Fibroblast of lung (primary cell): ENCODE measurements around the gene ABI3. TPM values are rescaled to one million over a fixed set of nuclear protein-coding genes. Genes with fewer than 3 reads are reported as not detected.

Source experiments
- DNase-seq, 2 donors: peaks; one replicate each; pipeline versions ENCODE4 v3.0.0 to v3.0.0-alpha.2; 2010; ENCODE audit warnings: low read depth in 2 of 2
- H2AFZ ChIP-seq: 2 replicates; pipeline ENCODE4 v1.5.1; 2012; ENCODE audit warnings: low read length, control low read depth, inconsistent platforms
- H3K27ac ChIP-seq: 2 replicates; pipeline ENCODE4 v1.5.1; 2011; ENCODE audit warnings: low read length, control low read depth; ENCODE audit not compliant: insufficient read depth
- H3K27me3 ChIP-seq: 2 replicates; pipeline ENCODE4 v1.5.1; 2011; ENCODE audit warnings: mild to moderate bottlenecking, low read length; ENCODE audit not compliant: control insufficient read depth, insufficient read depth
- H3K36me3 ChIP-seq: 2 replicates; pipeline ENCODE4 v1.5.1; 2011; ENCODE audit warnings: low read length; ENCODE audit not compliant: control insufficient read depth, insufficient read depth
- H3K4me1 ChIP-seq: 2 replicates; pipeline ENCODE4 v1.5.1; 2011; ENCODE audit warnings: low read length; ENCODE audit not compliant: control insufficient read depth, insufficient read depth; ENCODE audit errors: extremely low read depth
- H3K4me2 ChIP-seq: 2 replicates; pipeline ENCODE4 v1.5.1; 2011; ENCODE audit warnings: low read length, control low read depth; ENCODE audit not compliant: insufficient read depth; ENCODE audit errors: extremely low read depth
- H3K4me3 ChIP-seq, 4 experiments: fragments of 200-600 bp in 1 of 4; sonication (generic) in 1 of 4; replicated peaks in 1 of 4; 2 replicates each; pipeline ENCODE4 v1.5.1; 2011 to 2016; ENCODE audit warnings: low read length in 4 of 4, low read depth in 3 of 4, mild to moderate bottlenecking in 3 of 4, control low read depth in 2 of 4, inconsistent platforms in 1 of 4, mixed read lengths in 1 of 4; ENCODE audit not compliant: insufficient read depth in 1 of 4; ENCODE audit errors: control extremely low read depth in 1 of 4
- H3K79me2 ChIP-seq: 2 replicates; pipeline ENCODE4 v1.5.1; 2012; ENCODE audit warnings: mild to moderate bottlenecking, low read length, inconsistent platforms; ENCODE audit not compliant: control insufficient read depth, insufficient read depth
- H3K9ac ChIP-seq: 2 replicates; pipeline ENCODE4 v1.5.1; 2011; ENCODE audit warnings: mild to moderate bottlenecking, low read length, control low read depth; ENCODE audit not compliant: insufficient read depth
- H3K9me3 ChIP-seq: 2 replicates; pipeline ENCODE4 v1.5.1; 2012; ENCODE audit warnings: low read depth, low read length; ENCODE audit not compliant: control insufficient read depth, insufficient read depth
- H4K20me1 ChIP-seq: 2 replicates; pipeline ENCODE4 v1.5.1; 2011; ENCODE audit warnings: low read length; ENCODE audit not compliant: control insufficient read depth, insufficient read depth; ENCODE audit errors: extremely low read depth
- EZH2 ChIP-seq: IDR thresholded peaks from 2 replicates; pipeline ENCODE4 v1.5.1; 2012; ENCODE audit warnings: low read length, control low read depth, mild to moderate bottlenecking; ENCODE audit errors: missing control alignments
- polyA plus RNA-seq, 2 donors: library from polyadenylated mRNA; depleted of rRNA in 1 of 2; stranded (reverse) in 1 of 2; unstranded in 1 of 2; fragments of >200 nt; gene quantifications; 2 replicates each; pipeline ENCODE4 v1.2.1, GENCODE V29; 2011 to 2012; ENCODE audit warnings: missing spikeins in 1 of 2
- total RNA-seq: library from RNA; depleted of rRNA; stranded (reverse); fragments of >200 nt; gene quantifications from 2 replicates; pipeline ENCODE4 v1.2.1, GENCODE V29; 2014
- TF ChIP-seq, protein P1 (sequence below), 2 donors: IDR thresholded peaks in 1 of 2; conservative IDR thresholded peaks in 1 of 2; 1 replicate in 1 of 2; 2 replicates in 1 of 2; pipeline ENCODE4 v1.5.1; 2011 to 2012; ENCODE audit warnings: low read length in 2 of 2, control low read depth in 1 of 2, inconsistent platforms in 1 of 2, low read depth in 1 of 2, mild to moderate bottlenecking in 1 of 2

ABI3 gene
- total and polyA plus RNA-seq, 2 donors (not counting 1 experiment from before 2014, with no cell fraction given) = 1.3 TPM; not detected in 1

DNA sequence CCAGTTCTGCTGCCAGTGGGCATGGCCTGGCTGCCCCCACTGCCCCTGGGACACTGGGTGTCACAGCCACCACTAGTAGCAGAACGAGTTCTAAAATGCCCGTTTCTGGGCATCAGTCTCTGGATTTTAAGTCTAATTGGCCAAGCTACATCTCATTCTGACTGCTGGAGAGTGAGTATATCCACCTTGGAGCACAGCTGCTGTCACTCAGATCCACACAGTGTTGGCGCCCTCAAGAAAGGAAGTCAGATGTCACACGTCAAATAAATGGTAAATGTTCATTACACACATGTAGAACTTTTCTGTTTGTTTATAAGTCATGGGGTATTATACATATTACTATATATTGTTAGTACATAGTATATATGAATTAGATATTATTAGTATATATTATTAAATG lies 19.6 kb upstream of the ABI3 start:
- Histone ChIP-seq H3K9me3 (no peaks in the 10 kb centered on the region), H3K4me3 (no peak overlapping the region), H3K4me2 (no peak overlapping the region), H3K4me1 (peaks cover 3% of the 10 kb centered on the region), H2AFZ (no peak overlapping the region), H3K79me2 (no peaks in the 10 kb centered on the region), H3K27ac (no peak overlapping the region), H4K20me1 (no peaks in the 10 kb centered on the region), H3K36me3 (no peaks in the 10 kb centered on the region), H3K27me3 (no peaks in the 10 kb centered on the region), H3K9ac (no peak overlapping the region)
- no peak for DNase-seq
- TF ChIP-seq EZH2 = no peak
- TF ChIP-seq, protein P1, sequence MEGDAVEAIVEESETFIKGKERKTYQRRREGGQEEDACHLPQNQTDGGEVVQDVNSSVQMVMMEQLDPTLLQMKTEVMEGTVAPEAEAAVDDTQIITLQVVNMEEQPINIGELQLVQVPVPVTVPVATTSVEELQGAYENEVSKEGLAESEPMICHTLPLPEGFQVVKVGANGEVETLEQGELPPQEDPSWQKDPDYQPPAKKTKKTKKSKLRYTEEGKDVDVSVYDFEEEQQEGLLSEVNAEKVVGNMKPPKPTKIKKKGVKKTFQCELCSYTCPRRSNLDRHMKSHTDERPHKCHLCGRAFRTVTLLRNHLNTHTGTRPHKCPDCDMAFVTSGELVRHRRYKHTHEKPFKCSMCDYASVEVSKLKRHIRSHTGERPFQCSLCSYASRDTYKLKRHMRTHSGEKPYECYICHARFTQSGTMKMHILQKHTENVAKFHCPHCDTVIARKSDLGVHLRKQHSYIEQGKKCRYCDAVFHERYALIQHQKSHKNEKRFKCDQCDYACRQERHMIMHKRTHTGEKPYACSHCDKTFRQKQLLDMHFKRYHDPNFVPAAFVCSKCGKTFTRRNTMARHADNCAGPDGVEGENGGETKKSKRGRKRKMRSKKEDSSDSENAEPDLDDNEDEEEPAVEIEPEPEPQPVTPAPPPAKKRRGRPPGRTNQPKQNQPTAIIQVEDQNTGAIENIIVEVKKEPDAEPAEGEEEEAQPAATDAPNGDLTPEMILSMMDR (conservative IDR thresholded peaks at IDR 0.05 in 1 of 2, IDR thresholded peaks at IDR 0.05 in 1 of 2; ENCODE audit: low read depth in 1 of 2, low read length in 2 of 2) = no peak

- Histone ChIP-seq H3K36me3 (no peaks in the 10 kb centered on the region), H4K20me1 (no peaks in the 10 kb centered on the region), H3K27me3 (no peaks in the 10 kb centered on the region), H3K9me3 (no peaks in the 10 kb centered on the region), H3K27ac (peak overlapping the region; percentile 87), H3K79me2 (no peaks in the 10 kb centered on the region), H2AFZ (peak overlapping the region; percentile 95), H3K4me2 (peak overlapping the region; percentile 98), H3K9ac (peak overlapping the region; percentile 78), H3K4me1 (peaks cover 3% of the 10 kb centered on the region), H3K4me3 (peak overlapping the region; percentile 57 to 84 (median 69))
- TF ChIP-seq, protein P1 (conservative IDR thresholded peaks at IDR 0.05 in 1 of 2, IDR thresholded peaks at IDR 0.05 in 1 of 2; ENCODE audit: low read depth in 1 of 2, low read length in 2 of 2) = no peak
- TF ChIP-seq EZH2 = no peak
- DNase-seq = no peak
Measured at GRCh38 chr17:49191409-49191916, 19.0 kb upstream of the ABI3 start.

DNA sequence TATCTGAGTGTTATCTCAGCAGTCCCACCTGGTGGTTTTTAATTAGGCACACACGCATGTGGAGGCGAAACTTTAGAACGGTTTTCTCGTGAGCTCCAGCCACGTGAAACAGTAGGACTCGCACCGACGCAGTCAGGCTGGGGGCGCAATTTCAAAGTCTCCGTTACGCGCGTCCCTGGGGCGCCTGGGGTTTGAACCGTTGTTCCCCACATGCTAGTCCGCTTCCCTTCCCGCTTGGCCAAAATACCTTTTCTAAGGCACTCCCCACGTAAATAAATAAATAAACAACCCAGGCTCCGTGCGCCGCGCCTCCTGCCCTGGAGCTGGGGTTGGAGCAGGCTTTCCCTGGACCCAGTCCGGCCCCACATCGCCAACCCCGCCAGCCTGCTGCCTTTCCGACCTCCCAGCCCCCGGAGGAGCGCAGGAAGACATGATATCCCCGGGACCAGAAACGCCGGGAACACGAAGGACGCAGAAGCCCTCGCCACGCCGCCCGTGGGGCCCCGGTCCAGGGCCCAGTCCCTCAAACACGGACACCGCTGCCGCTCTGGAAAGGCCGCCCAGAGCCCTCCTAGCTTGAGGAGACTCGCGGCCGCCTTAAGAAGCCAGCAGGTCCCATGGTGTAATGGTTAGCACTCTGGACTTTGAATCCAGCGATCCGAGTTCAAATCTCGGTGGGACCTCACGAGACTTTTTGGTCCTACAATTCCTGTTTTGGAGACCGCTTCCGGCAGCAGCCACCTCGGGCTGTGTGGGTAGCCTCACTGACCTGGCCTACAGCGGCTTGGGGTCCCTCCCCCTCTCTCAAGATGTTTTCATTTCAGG lies 18.4 kb upstream of the ABI3 start:
- Histone ChIP-seq H3K36me3 (no peaks in the 10 kb centered on the region), H3K4me3 (peak overlapping the region; percentile 57 to 84 (median 69)), H3K4me2 (peak overlapping the region; percentile 98), H3K27ac (peak overlapping the region; percentile 87), H3K9me3 (no peaks in the 10 kb centered on the region), H3K9ac (peak overlapping the region; percentile 78), H4K20me1 (no peaks in the 10 kb centered on the region), H3K79me2 (no peaks in the 10 kb centered on the region), H3K27me3 (no peaks in the 10 kb centered on the region), H3K4me1 (peaks cover 3% of the 10 kb centered on the region), H2AFZ (peak overlapping the region; percentile 95)
- DNase-seq = peak; percentile 79 to 84
- TF ChIP-seq EZH2 = no peak
- TF ChIP-seq, protein P1 (conservative IDR thresholded peaks at IDR 0.05 in 1 of 2, IDR thresholded peaks at IDR 0.05 in 1 of 2; ENCODE audit: low read depth in 1 of 2, low read length in 2 of 2) = peak in 1 of 2 donors; percentile 28
